ENCODE measurements around the gene GAS2L2. TPM values are rescaled to one million over a fixed set of nuclear protein-coding genes. Genes with fewer than 3 reads are reported as not detected.
A peak's percentile ranks its signal among the peaks of the same experiment; 100 is the strongest.

The GAS2L2 gene
- total and polyA plus RNA-seq, 8 donors, result under 0.01 to 0.05 TPM; not detected in 6

DNA sequence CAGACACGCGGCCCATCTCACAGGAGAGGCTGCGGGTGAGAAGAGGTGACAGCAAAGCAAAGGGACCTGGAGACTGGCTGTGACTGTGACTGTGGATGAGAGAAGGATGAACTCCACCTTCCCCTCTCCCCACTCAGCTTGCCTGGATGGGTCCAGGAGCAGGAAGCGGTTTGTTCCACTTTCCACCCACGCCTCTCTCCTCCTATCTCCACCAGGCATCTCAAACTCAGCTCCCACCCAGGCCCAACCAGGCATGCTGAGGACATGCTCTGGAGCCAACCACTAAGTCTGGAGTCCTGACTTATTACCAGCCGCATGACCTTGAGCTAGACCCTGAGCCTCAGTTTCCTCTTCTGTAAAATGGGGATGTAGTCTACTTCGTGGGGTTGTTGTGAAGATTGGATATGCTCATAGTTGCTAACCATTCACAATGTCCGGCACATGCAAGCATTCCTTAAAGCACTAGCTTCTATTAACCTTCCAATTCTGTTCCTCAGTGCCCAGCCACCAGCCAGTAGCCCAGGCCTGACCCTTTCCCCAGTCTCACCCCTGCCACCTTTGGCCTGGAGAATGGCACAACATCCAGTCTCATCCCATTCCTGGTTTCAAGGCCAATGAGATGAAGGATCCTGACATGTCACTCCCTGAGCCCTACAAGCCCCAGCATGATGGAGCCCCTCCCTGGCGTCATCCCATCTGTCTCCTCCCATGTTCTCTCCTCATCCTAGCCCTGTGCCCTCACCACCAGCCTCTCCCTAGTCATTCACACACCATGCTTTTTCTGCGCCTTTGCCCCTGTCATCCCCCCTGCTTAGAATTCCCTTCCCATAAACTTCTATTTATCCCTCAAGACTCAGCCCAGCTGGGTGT is 2.3 kb downstream of the GAS2L2 start:
- H3K4me3 ChIP-seq, result no peak overlapping the region
- no peaks in the 10 kb centered on the region for H3K9me3 ChIP-seq
- no peak overlapping the region for H3K27ac ChIP-seq
- peaks cover 7 to 68% (median 19%) of the 10 kb centered on the region in 3 donors for H3K27me3 ChIP-seq
- no peak for TF ChIP-seq EP300 (IDR thresholded peaks at IDR 0.05)
- TF ChIP-seq, protein P1, sequence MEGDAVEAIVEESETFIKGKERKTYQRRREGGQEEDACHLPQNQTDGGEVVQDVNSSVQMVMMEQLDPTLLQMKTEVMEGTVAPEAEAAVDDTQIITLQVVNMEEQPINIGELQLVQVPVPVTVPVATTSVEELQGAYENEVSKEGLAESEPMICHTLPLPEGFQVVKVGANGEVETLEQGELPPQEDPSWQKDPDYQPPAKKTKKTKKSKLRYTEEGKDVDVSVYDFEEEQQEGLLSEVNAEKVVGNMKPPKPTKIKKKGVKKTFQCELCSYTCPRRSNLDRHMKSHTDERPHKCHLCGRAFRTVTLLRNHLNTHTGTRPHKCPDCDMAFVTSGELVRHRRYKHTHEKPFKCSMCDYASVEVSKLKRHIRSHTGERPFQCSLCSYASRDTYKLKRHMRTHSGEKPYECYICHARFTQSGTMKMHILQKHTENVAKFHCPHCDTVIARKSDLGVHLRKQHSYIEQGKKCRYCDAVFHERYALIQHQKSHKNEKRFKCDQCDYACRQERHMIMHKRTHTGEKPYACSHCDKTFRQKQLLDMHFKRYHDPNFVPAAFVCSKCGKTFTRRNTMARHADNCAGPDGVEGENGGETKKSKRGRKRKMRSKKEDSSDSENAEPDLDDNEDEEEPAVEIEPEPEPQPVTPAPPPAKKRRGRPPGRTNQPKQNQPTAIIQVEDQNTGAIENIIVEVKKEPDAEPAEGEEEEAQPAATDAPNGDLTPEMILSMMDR (IDR thresholded peaks at IDR 0.05), result no peak
- no peak for TF ChIP-seq POLR2A (IDR thresholded peaks at IDR 0.05)
- TF ChIP-seq POLR2AphosphoS5 (IDR thresholded peaks at IDR 0.05), result no peak
- peaks cover 6 to 39% (median 34%) of the 10 kb centered on the region in 4 donors for H3K4me1 ChIP-seq
- 69 to 79% (median 70%) methylated on average over 10 of the region's 10 CpGs for WGBS, 5 donors
- H3K36me3 ChIP-seq, result no peaks in the 10 kb centered on the region
- DNase-seq, result no peak
- intact Hi-C loops (cut with DNase I; ENCODE audit: low total_unique reads), result no loop called here

GRCh38 chr17:35749560-35750412 is 3.3 kb downstream of the GAS2L2 start:
- intact Hi-C loops (cut with DNase I; ENCODE audit: low total_unique reads), result no loop called here

GRCh38 chr17:35748979-35749378 is 4.1 kb downstream of the GAS2L2 start:
- H3K4me3 ChIP-seq, result no peak overlapping the region
- H3K4me1 ChIP-seq, result peaks cover 6 to 39% (median 34%) of the 10 kb centered on the region in 4 donors
- peaks cover 7 to 86% (median 19%) of the 10 kb centered on the region in 3 donors for H3K27me3 ChIP-seq
- no peak for DNase-seq
- WGBS, 5 donors, result 80 to 88% (median 84%) methylated on average over 6 of the region's 6 CpGs
- intact Hi-C loops (cut with DNase I; ENCODE audit: low total_unique reads), result no loop called here
- no peaks in the 10 kb centered on the region for H3K36me3 ChIP-seq
- TF ChIP-seq, protein P1 (IDR thresholded peaks at IDR 0.05), result no peak
- no peak for TF ChIP-seq POLR2A (IDR thresholded peaks at IDR 0.05)
- TF ChIP-seq EP300 (IDR thresholded peaks at IDR 0.05), result no peak
- no peak for TF ChIP-seq POLR2AphosphoS5 (IDR thresholded peaks at IDR 0.05)
- no peaks in the 10 kb centered on the region for H3K9me3 ChIP-seq
- H3K27ac ChIP-seq, result no peak overlapping the region

More at GRCh38 chr17:35749560-35750412, 3.3 kb downstream of the GAS2L2 start:
- DNase-seq, result peak; percentile 38 to 46
- no peaks in the 10 kb centered on the region for H3K9me3 ChIP-seq
- WGBS, 5 donors, result 6 to 12% (median 7%) methylated on average over 24 to 35 of the region's 35 CpGs
- no peak for TF ChIP-seq POLR2AphosphoS5 (IDR thresholded peaks at IDR 0.05)
- TF ChIP-seq, protein P1 (IDR thresholded peaks at IDR 0.05), result no peak
- TF ChIP-seq EP300 (IDR thresholded peaks at IDR 0.05), result no peak
- TF ChIP-seq POLR2A (IDR thresholded peaks at IDR 0.05), result no peak
- no peak overlapping the region for H3K27ac ChIP-seq
- H3K4me3 ChIP-seq, result no peak overlapping the region
- peaks cover 6 to 39% (median 34%) of the 10 kb centered on the region in 4 donors for H3K4me1 ChIP-seq
- no peaks in the 10 kb centered on the region for H3K36me3 ChIP-seq
- peaks cover 7 to 78% (median 19%) of the 10 kb centered on the region in 3 donors for H3K27me3 ChIP-seq

- Histone ChIP-seq H3K27ac (peak overlapping the region in 2 of 5 donors; percentile 5 to 13), H3K27me3 (peaks cover 7 to 91% (median 20%) of the 10 kb centered on the region in 3 donors)
- TF ChIP-seq POLR2AphosphoS5 (IDR thresholded peaks at IDR 0.05) (no peak), POLR2A (IDR thresholded peaks at IDR 0.05) (no peak), EP300 (IDR thresholded peaks at IDR 0.05) (no peak)
- TF ChIP-seq, protein P1 (IDR thresholded peaks at IDR 0.05), result no peak
Observed at GRCh38 chr17:35748341-35748841, 4.6 kb downstream of the GAS2L2 start.

More at GRCh38 chr17:35748341-35748841, 4.6 kb downstream of the GAS2L2 start:
- intact Hi-C loops (cut with DNase I; ENCODE audit: low total_unique reads), result no loop called here
- Histone ChIP-seq H3K36me3 (no peaks in the 10 kb centered on the region), H3K4me3 (no peak overlapping the region), H3K9me3 (no peaks in the 10 kb centered on the region), H3K4me1 (peaks cover 6 to 39% (median 34%) of the 10 kb centered on the region in 4 donors)
- 12 to 29% (median 17%) methylated on average over 1 to 4 of the region's 4 CpGs for WGBS, 5 donors
- DNase-seq, result peak in 1 of 2 donors; percentile 88

Measured in stomach (tissue), 9 donors.